GM23248 (cell line): ENCODE results near the gene TNS3. TPM values are rescaled to one million over a fixed set of nuclear protein-coding genes. Genes with fewer than 3 reads are reported as not detected.

Experiments
- DNase-seq: peaks from one replicate; pipeline ENCODE4 v3.0.0-alpha.2; 2015
- H2AFZ ChIP-seq: fragments of 200-600 bp; sonication (generic); 2 replicates; pipeline ENCODE4 v1.6.1; 2016; ENCODE audit warnings: antibody characterized with exemption
- H3F3A ChIP-seq: fragments of 200-600 bp; sonication (generic); 2 replicates; pipeline ENCODE4 v1.6.1; 2016; ENCODE audit warnings: mild to moderate bottlenecking, antibody characterized with exemption, mixed run types; ENCODE audit not compliant: insufficient read depth
- H3K27ac ChIP-seq: fragments of 200-600 bp; sonication (generic); 2 replicates; pipeline ENCODE4 v1.5.1; 2016; ENCODE audit warnings: mild to moderate bottlenecking
- H3K27me3 ChIP-seq: fragments of 200-600 bp; sonication (generic); replicated peaks from 2 replicates; pipeline ENCODE4 v1.6.1; 2016; ENCODE audit warnings: mild to moderate bottlenecking; ENCODE audit not compliant: insufficient read depth
- H3K36me3 ChIP-seq: fragments of 200-600 bp; sonication (generic); 2 replicates; pipeline ENCODE4 v1.6.1; 2016; ENCODE audit warnings: low read depth, mild to moderate bottlenecking
- H3K4me1 ChIP-seq: fragments of 200-600 bp; sonication (generic); 2 replicates; pipeline ENCODE4 v1.6.1; 2016; ENCODE audit warnings: mild to moderate bottlenecking; ENCODE audit not compliant: insufficient read depth
- H3K4me2 ChIP-seq: fragments of 200-600 bp; sonication (generic); one replicate; pipeline ENCODE4 v1.6.1; 2016; ENCODE audit warnings: mild to moderate bottlenecking; ENCODE audit not compliant: unreplicated experiment
- H3K4me3 ChIP-seq: fragments of 200-600 bp; sonication (generic); 2 replicates; pipeline ENCODE4 v1.5.1; 2016; ENCODE audit warnings: mild to moderate bottlenecking
- H3K79me2 ChIP-seq: fragments of 200-600 bp; sonication (generic); 2 replicates; pipeline ENCODE4 v1.6.1; 2016; ENCODE audit warnings: mild to moderate bottlenecking; ENCODE audit not compliant: insufficient read depth
- H3K9ac ChIP-seq: fragments of 200-600 bp; sonication (generic); 2 replicates; pipeline ENCODE4 v1.6.1; 2016; ENCODE audit warnings: mild to moderate bottlenecking
- H3K9me2 ChIP-seq: fragments of 200-600 bp; sonication (generic); 2 replicates; pipeline ENCODE4 v1.6.1; 2016; ENCODE audit warnings: mixed run types, mild to moderate bottlenecking, moderate library complexity; ENCODE audit not compliant: insufficient read depth
- H3K9me3 ChIP-seq: fragments of 200-600 bp; sonication (generic); one replicate; pipeline ENCODE4 v1.6.1; 2017; ENCODE audit warnings: low read depth
- H4K20me1 ChIP-seq: fragments of 200-600 bp; sonication (generic); 2 replicates; pipeline ENCODE4 v1.6.0; 2016; ENCODE audit not compliant: insufficient read depth
- EZH2 ChIP-seq: fragments of 200-600 bp; sonication (generic); IDR thresholded peaks from 2 replicates; pipeline ENCODE4 v1.6.1; 2018; ENCODE audit warnings: antibody characterized with exemption, mild to moderate bottlenecking; ENCODE audit not compliant: insufficient read depth, poor library complexity, severe bottlenecking
- EZH2phosphoT487 ChIP-seq: fragments of 200-600 bp; sonication (generic); IDR thresholded peaks from 2 replicates; pipeline ENCODE4 v1.6.1; 2018; ENCODE audit warnings: antibody characterized with exemption, moderate library complexity, mild to moderate bottlenecking, low read depth; ENCODE audit not compliant: insufficient read depth
- WGBS, 2 experiments: methylation state at CpG; one replicate each; pipeline ENCODE4 v1.1.6; 2015 to 2017; ENCODE audit warnings: low lambda C conversion rate in 2 of 2, low coverage in 1 of 2; ENCODE audit errors: missing lambda C conversion rate in 2 of 2; 5-methylcytosine and 5-hydroxymethylcytosine counted together
- in situ Hi-C: fragments of 300-500 bp; cut with MboI; formaldehyde crosslinking; loops from 2 replicates; pipeline ENCODE4 v1.15.0; 2020
- polyA plus RNA-seq: library from polyadenylated mRNA; unstranded; fragments of >200 nt; fragmentation: Nextera tagmentation; extraction: Ambion mirVana; gene quantifications from 2 replicates; pipeline ENCODE4 v1.2.1, GENCODE V29; 2016
- total RNA-seq: library from RNA; depleted of rRNA; stranded (reverse); fragments of >200 nt; shearing (Covaris generic); gene quantifications from 2 replicates; pipeline ENCODE4 v1.2.3, GENCODE V29; 2014

Gene TNS3
- total and polyA plus RNA-seq, 2 experiments from 2014 or later: 18.6 to 47.0 TPM

DNA sequence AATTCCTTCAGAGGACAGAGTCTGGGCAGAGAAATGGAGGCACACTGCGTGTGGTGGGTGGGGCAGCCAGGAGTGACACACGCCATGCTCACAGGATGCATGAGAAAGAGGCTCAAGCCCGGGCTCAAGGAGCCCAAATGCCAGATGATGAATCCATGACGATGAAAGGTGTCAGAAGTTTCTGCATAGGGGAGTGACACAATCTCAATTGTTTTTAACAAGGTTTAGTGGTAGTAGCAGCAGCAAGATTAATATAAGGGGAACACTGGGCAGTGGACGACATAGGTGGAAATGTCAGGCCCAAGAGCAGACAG lies 126.1 kb downstream of the TNS3 start:
- Histone ChIP-seq H3K4me1 (peaks cover 67% of the 10 kb centered on the region), H3K36me3 (no peaks in the 10 kb centered on the region), H3K9me3 (no peaks in the 10 kb centered on the region), H3K9ac (no peak overlapping the region), H3K27ac (no peak overlapping the region), H3F3A (peaks cover 52% of the 10 kb centered on the region), H3K9me2 (no peaks in the 10 kb centered on the region), H3K27me3 (no peaks in the 10 kb centered on the region), H2AFZ (no peak overlapping the region), H4K20me1 (no peaks in the 10 kb centered on the region), H3K4me2 (no peak overlapping the region), H3K4me3 (no peak overlapping the region), H3K79me2 (peaks cover 38% of the 10 kb centered on the region; the same call in 1 of the 2 replicates)
- 46 to 50% methylated on average over 5 of the region's 5 CpGs for WGBS, 2 experiments
- DNase-seq: peak; percentile 68
- TF ChIP-seq EZH2phosphoT487: no peak
- TF ChIP-seq EZH2: no peak
- in situ Hi-C loops: no loop called here

GRCh38 chr7:47454974-47455871 lies 126.7 kb downstream of the TNS3 start:
- peaks cover 42% of the 10 kb centered on the region; the same call in 1 of the 2 replicates for H3K79me2 ChIP-seq
- no peaks in the 10 kb centered on the region for H3K9me3 ChIP-seq
- peaks cover 67% of the 10 kb centered on the region for H3K4me1 ChIP-seq
- 86 to 91% methylated on average over 7 of the region's 7 CpGs for WGBS, 2 experiments
- in situ Hi-C loops: no loop called here
- no peak overlapping the region for H2AFZ ChIP-seq
- TF ChIP-seq EZH2phosphoT487 (no peak), EZH2 (no peak)
- H3K9ac ChIP-seq: no peak overlapping the region
- no peaks in the 10 kb centered on the region for H3K9me2 ChIP-seq
- no peak overlapping the region for H3K4me2 ChIP-seq
- no peaks in the 10 kb centered on the region for H3K36me3 ChIP-seq
- H3K4me3 ChIP-seq: no peak overlapping the region
- no peak overlapping the region for H3K27ac ChIP-seq
- H3F3A ChIP-seq: peaks cover 54% of the 10 kb centered on the region
- DNase-seq: no peak
- H3K27me3 ChIP-seq: no peaks in the 10 kb centered on the region
- H4K20me1 ChIP-seq: no peaks in the 10 kb centered on the region

- no peaks in the 10 kb centered on the region for H4K20me1 ChIP-seq
- peak overlapping the region; percentile 60 for H3K4me3 ChIP-seq
- no peak overlapping the region for H2AFZ ChIP-seq
- H3K79me2 ChIP-seq: peaks cover 39% of the 10 kb centered on the region; the same call in 1 of the 2 replicates
- peak overlapping the region; percentile 87 for H3K27ac ChIP-seq
- peak overlapping the region; percentile 79 for H3K9ac ChIP-seq
- no peaks in the 10 kb centered on the region for H3K9me3 ChIP-seq
- TF ChIP-seq EZH2phosphoT487 (no peak), EZH2 (no peak)
- 40 to 51% methylated on average over 14 of the region's 14 CpGs for WGBS, 2 experiments
- H3K36me3 ChIP-seq: no peaks in the 10 kb centered on the region
- H3K9me2 ChIP-seq: no peaks in the 10 kb centered on the region
- peak; percentile 67 for DNase-seq
- H3K4me1 ChIP-seq: peaks cover 76% of the 10 kb centered on the region
- peak overlapping the region; percentile 58 for H3K4me2 ChIP-seq
- in situ Hi-C loops: no loop called here
- no peaks in the 10 kb centered on the region for H3K27me3 ChIP-seq
- H3F3A ChIP-seq: peaks cover 60% of the 10 kb centered on the region
Measured at GRCh38 chr7:47454069-47454973, 127.6 kb downstream of the TNS3 start.
